ENCODE results near the gene ROR2. TPM values are rescaled to one million over a fixed set of nuclear protein-coding genes. Genes with fewer than 3 reads are reported as not detected.

ROR2 gene
- total RNA-seq, 1 experiment from 2014 or later, result 2.7 TPM

GRCh38 chr9:91694081-91694870 lies 255.8 kb downstream of the ROR2 start:
- Histone ChIP-seq H3K79me1 (ENCODE audit: insufficient read depth, low read depth, low read length, poor library complexity, severe bottlenecking) (no peaks in the 10 kb centered on the region), H3K18ac (ENCODE audit: insufficient read length, low read depth, low read length) (no peak overlapping the region), H3K23ac (ENCODE audit: insufficient read length, low read depth, low read length) (no peak overlapping the region), H3K4me1 (ENCODE audit: insufficient read depth, low read length) (peaks cover 7% of the 10 kb centered on the region; the same call in 1 of the 2 replicates), H4K20me1 (ENCODE audit: control insufficient read depth, insufficient read depth, insufficient read length) (no peaks in the 10 kb centered on the region), H3K14ac (ENCODE audit: insufficient read depth, low read length) (no peak overlapping the region; the same call in 1 of the 2 replicates), H2AFZ (ENCODE audit: low read length) (no peak overlapping the region), H3K9me3 (ENCODE audit: control insufficient read depth, low read depth, low read length) (no peaks in the 10 kb centered on the region), H4K8ac (replicated peaks; ENCODE audit: insufficient read length, low read depth, low read length) (no peak overlapping the region), H3K4me2 (ENCODE audit: insufficient read depth, insufficient read length, low read length) (no peak overlapping the region), H2BK5ac (ENCODE audit: insufficient read length, low read length) (no peak overlapping the region), H3K56ac (ENCODE audit: insufficient read length, low read depth, low read length) (no peak overlapping the region), H3K27ac (ENCODE audit: insufficient read length, low read depth, low read length) (no peak overlapping the region), H4K91ac (ENCODE audit: insufficient read length, low read depth, low read length) (no peak overlapping the region), H2AK5ac (ENCODE audit: insufficient read length, low read length) (no peak overlapping the region), H2BK20ac (ENCODE audit: low read depth, low read length, poor library complexity, severe bottlenecking) (no peak overlapping the region), H3K4ac (ENCODE audit: low read depth, low read length) (no peak overlapping the region), H3T11ph (ENCODE audit: low read length) (no peak overlapping the region), H3K9ac (ENCODE audit: extremely low read depth, insufficient read length, low read length) (no peak overlapping the region), H3K27me3 (ENCODE audit: insufficient read depth, low read length) (no peaks in the 10 kb centered on the region), H2BK120ac (ENCODE audit: low read depth, low read length, poor library complexity, severe bottlenecking) (no peak overlapping the region), H3K23me2 (ENCODE audit: insufficient read length, low read depth, low read length, poor library complexity, severe bottlenecking) (no peaks in the 10 kb centered on the region), H2BK12ac (ENCODE audit: insufficient read length, low read depth, low read length) (no peak overlapping the region), H3K79me2 (ENCODE audit: insufficient read depth, low read length) (no peaks in the 10 kb centered on the region), H4K5ac (ENCODE audit: insufficient read length, low read depth, low read length) (no peak overlapping the region), H2BK15ac (ENCODE audit: low read depth, low read length) (no peak overlapping the region)
- Mint-ChIP-seq H3K4me3 (no peak overlapping the region), H3K9me3 (no peaks in the 10 kb centered on the region), H3K27ac (no peak overlapping the region), H3K36me3 (ENCODE audit: insufficient read depth in 1 of 3, low read depth in 3 of 3) (no peaks in the 10 kb centered on the region), H3K4me1 (peaks cover 16 to 22% of the 10 kb centered on the region in 2 experiments), H3K27me3 (ENCODE audit: low read depth) (peaks cover 1% of the 10 kb centered on the region; the same call in 1 of the 2 replicates)
- WGBS (ENCODE audit: extremely low coverage, insufficient read length, low lambda C conversion rate), result no CpG with 5 or more reads among the region's 6 CpGs
- no peak for TF ChIP-seq CTCF (conservative IDR thresholded peaks at IDR 0.05)
- DNase-seq, result no peak
